WTC11 (cell line): ENCODE data around the gene ARHGAP26. TPM values are rescaled to one million over a fixed set of nuclear protein-coding genes. Genes with fewer than 3 reads are reported as not detected.

Source experiments
- ATAC-seq: fragments of 200-7000 bp; cut with Tn5 transposase; 2 replicates; pipeline ENCODE4 v1.10.0; 2021; ENCODE audit warnings: mild to moderate bottlenecking, moderate library complexity
- CTCF ChIA-PET: fragments of 300-600 bp; sonication (Branson Sonifier 250); formaldehyde crosslinking; loops from one replicate; lab custom pipeline; 2021; ENCODE audit warnings: antibody characterized with exemption; lab: Charles Lee
- POLR2A ChIA-PET: fragments of 350-600 bp; sonication (Branson Sonifier 250); formaldehyde crosslinking; loops from one replicate; lab custom pipeline; 2021; ENCODE audit warnings: antibody characterized with exemption; lab: Charles Lee
- DNase-seq: peaks from one replicate; pipeline ENCODE4 v3.0.0; 2021; ENCODE audit warnings: low spot score
- H3K27ac Mint-ChIP-seq: 2 replicates; pipeline ENCODE4 v1.8.0; 2021; ENCODE audit warnings: mixed read lengths
- H3K27me3 Mint-ChIP-seq: 2 replicates; pipeline ENCODE4 v1.8.0; 2021; ENCODE audit warnings: low read depth, mild to moderate bottlenecking, moderate library complexity, mixed read lengths
- H3K36me3 Mint-ChIP-seq: 2 replicates; pipeline ENCODE4 v1.8.0; 2021; ENCODE audit warnings: mixed read lengths
- H3K4me1 Mint-ChIP-seq: 2 replicates; pipeline ENCODE4 v1.8.0; 2022; ENCODE audit warnings: mixed read lengths
- H3K4me3 Mint-ChIP-seq: 2 replicates; pipeline ENCODE4 v1.8.0; 2021; ENCODE audit warnings: mild to moderate bottlenecking, moderate library complexity, mixed read lengths
- H3K9me3 Mint-ChIP-seq: 2 replicates; pipeline ENCODE4 v1.8.0; 2021; ENCODE audit warnings: mixed read lengths
- CREB1 ChIP-seq: sonication (generic); formaldehyde crosslinking; IDR thresholded peaks from 2 replicates; pipeline ENCODE4 v1.8.0; 2023; ENCODE audit warnings: mild to moderate bottlenecking, missing genetic modification reagents
- FOXP1 ChIP-seq: sonication (generic); formaldehyde crosslinking; IDR thresholded peaks from 2 replicates; pipeline ENCODE4 v1.8.0; 2022; ENCODE audit warnings: missing genetic modification reagents, mild to moderate bottlenecking, moderate library complexity, borderline replicate concordance
- HMGA2 ChIP-seq: fragments of 250-450 bp; sonication (Bioruptor Pico); IDR thresholded peaks from 2 replicates; pipeline ENCODE4 v1.4.0; 2021; ENCODE audit warnings: mild to moderate bottlenecking, moderate library complexity
- NFE2L1 ChIP-seq: sonication (generic); formaldehyde crosslinking; IDR thresholded peaks from 2 replicates; pipeline ENCODE4 v1.8.1; 2023; ENCODE audit warnings: missing genetic modification reagents
- NR3C1 ChIP-seq: sonication (generic); formaldehyde crosslinking; conservative IDR thresholded peaks from 2 replicates; pipeline ENCODE4 v1.8.1; 2023; ENCODE audit warnings: low read depth, mild to moderate bottlenecking, missing genetic modification reagents
- OVOL2 ChIP-seq: fragments of 250-450 bp; sonication (Bioruptor Pico); IDR thresholded peaks from 2 replicates; pipeline ENCODE4 v1.9.0; 2021; ENCODE audit warnings: mild to moderate bottlenecking, borderline replicate concordance
- PRRX2 ChIP-seq: fragments of 250-450 bp; sonication (Bioruptor Pico); IDR thresholded peaks from 2 replicates; pipeline ENCODE4 v1.8.0; 2021; ENCODE audit warnings: mild to moderate bottlenecking
- RORB ChIP-seq: fragments of 250-450 bp; sonication (Bioruptor Pico); IDR thresholded peaks from 2 replicates; pipeline ENCODE4 v1.9.0; 2021; ENCODE audit warnings: mild to moderate bottlenecking
- SMAD3 ChIP-seq: sonication (generic); formaldehyde crosslinking; IDR thresholded peaks from 2 replicates; pipeline ENCODE4 v1.8.0; 2022; ENCODE audit warnings: missing genetic modification reagents, mild to moderate bottlenecking, borderline replicate concordance
- SP1 ChIP-seq: sonication (generic); formaldehyde crosslinking; conservative IDR thresholded peaks from 2 replicates; pipeline ENCODE4 v1.8.1; 2022; ENCODE audit warnings: missing genetic modification reagents
- TEAD1 ChIP-seq: sonication (generic); formaldehyde crosslinking; IDR thresholded peaks from 2 replicates; pipeline ENCODE4 v1.8.0; 2022; ENCODE audit warnings: mild to moderate bottlenecking, missing genetic modification reagents
- ZNF671 ChIP-seq: fragments of 250-450 bp; sonication (Bioruptor Pico); IDR thresholded peaks from 2 replicates; pipeline ENCODE4 v1.8.0; 2021; ENCODE audit warnings: mild to moderate bottlenecking
- total RNA-seq: library from RNA; stranded (reverse); gene quantifications from 3 replicates; pipeline ENCODE4 v1.2.3, GENCODE V29; 2021
- TF ChIP-seq, protein P1 (sequence below): sonication (generic); formaldehyde crosslinking; IDR thresholded peaks from 2 replicates; pipeline ENCODE4 v1.8.1; 2023; ENCODE audit warnings: mild to moderate bottlenecking, missing genetic modification reagents, borderline replicate concordance
- TF ChIP-seq, protein P2 (sequence below): fragments of 250-450 bp; sonication (Bioruptor Pico); IDR thresholded peaks from 2 replicates; pipeline ENCODE4 v2.1.2; 2022; ENCODE audit warnings: mild to moderate bottlenecking, moderate library complexity
- TF ChIP-seq, protein P3 (sequence below): fragments of 250-450 bp; sonication (Bioruptor Pico); conservative IDR thresholded peaks from 2 replicates; pipeline ENCODE4 v1.9.0; 2021; ENCODE audit warnings: mild to moderate bottlenecking
- TF ChIP-seq, protein P4 (sequence below): sonication (generic); formaldehyde crosslinking; IDR thresholded peaks from 2 replicates; pipeline ENCODE4 v1.8.1; 2023; ENCODE audit warnings: mild to moderate bottlenecking, moderate library complexity, missing genetic modification reagents
- TF ChIP-seq, protein P5 (sequence below): sonication (generic); formaldehyde crosslinking; conservative IDR thresholded peaks from 2 replicates; pipeline ENCODE4 v1.8.1; 2022; ENCODE audit warnings: mild to moderate bottlenecking, missing genetic modification reagents
- TF ChIP-seq, protein P6 (sequence below): sonication (generic); formaldehyde crosslinking; IDR thresholded peaks from 2 replicates; pipeline ENCODE4 v1.8.1; 2023; ENCODE audit warnings: mild to moderate bottlenecking, missing genetic modification reagents, moderate library complexity
- TF ChIP-seq, protein P7 (sequence below): sonication (generic); formaldehyde crosslinking; IDR thresholded peaks from 2 replicates; pipeline ENCODE4 v1.8.0; 2022; ENCODE audit warnings: mild to moderate bottlenecking, missing genetic modification reagents

The ARHGAP26 gene
- total RNA-seq, 1 experiment from 2014 or later: 22.3 TPM

DNA sequence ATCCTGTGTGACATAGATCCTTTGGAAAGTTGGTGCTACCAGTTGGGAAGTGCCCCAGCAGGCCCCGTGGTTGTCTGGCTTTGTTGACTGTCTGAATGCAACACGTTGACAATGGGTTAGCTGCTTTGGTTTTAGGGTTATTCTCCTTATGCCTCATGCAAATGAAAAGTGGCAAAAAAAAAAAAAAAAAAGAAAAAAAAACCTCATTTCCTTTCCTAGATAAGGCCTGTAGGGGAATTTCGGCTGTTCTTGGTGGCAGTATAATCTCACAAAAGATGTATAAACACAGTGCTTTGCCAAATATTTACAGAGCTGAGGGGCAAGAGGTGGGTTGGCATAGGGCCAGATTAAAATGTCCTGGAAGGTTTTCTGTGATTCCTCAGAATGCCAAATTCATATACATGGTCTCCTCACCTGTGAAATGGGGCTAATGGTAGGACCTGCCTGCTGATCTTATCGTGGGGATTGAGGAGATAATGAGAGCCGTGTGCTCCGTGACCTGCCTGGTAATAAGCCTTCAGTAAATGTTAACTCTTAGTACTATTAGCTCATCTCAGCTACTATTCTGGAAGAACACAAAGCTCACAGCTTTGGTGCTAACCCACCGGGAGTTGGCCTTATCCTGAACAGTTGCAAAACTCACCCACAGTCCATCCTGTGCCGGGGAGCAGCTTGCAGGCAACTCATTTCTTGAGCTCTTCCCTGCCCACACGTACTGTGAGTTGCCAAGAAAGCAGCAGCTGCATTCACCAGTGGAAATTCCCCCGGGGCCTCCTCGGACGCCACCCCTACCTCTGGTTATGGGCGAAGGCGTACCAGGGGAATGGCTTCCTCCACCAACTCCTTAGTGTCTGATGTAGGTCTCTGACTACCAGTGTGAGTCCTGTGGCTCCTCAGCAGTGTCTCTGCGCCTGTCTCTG lies 413.0 kb downstream of the ARHGAP26 start (continued):
- no peak for TF ChIP-seq SMAD3 (CRISPR knock-in tag)
- TF ChIP-seq, protein P1, sequence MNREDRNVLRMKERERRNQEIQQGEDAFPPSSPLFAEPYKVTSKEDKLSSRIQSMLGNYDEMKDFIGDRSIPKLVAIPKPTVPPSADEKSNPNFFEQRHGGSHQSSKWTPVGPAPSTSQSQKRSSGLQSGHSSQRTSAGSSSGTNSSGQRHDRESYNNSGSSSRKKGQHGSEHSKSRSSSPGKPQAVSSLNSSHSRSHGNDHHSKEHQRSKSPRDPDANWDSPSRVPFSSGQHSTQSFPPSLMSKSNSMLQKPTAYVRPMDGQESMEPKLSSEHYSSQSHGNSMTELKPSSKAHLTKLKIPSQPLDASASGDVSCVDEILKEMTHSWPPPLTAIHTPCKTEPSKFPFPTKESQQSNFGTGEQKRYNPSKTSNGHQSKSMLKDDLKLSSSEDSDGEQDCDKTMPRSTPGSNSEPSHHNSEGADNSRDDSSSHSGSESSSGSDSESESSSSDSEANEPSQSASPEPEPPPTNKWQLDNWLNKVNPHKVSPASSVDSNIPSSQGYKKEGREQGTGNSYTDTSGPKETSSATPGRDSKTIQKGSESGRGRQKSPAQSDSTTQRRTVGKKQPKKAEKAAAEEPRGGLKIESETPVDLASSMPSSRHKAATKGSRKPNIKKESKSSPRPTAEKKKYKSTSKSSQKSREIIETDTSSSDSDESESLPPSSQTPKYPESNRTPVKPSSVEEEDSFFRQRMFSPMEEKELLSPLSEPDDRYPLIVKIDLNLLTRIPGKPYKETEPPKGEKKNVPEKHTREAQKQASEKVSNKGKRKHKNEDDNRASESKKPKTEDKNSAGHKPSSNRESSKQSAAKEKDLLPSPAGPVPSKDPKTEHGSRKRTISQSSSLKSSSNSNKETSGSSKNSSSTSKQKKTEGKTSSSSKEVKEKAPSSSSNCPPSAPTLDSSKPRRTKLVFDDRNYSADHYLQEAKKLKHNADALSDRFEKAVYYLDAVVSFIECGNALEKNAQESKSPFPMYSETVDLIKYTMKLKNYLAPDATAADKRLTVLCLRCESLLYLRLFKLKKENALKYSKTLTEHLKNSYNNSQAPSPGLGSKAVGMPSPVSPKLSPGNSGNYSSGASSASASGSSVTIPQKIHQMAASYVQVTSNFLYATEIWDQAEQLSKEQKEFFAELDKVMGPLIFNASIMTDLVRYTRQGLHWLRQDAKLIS (CRISPR knock-in tag): no peak
- TF ChIP-seq, protein P2, sequence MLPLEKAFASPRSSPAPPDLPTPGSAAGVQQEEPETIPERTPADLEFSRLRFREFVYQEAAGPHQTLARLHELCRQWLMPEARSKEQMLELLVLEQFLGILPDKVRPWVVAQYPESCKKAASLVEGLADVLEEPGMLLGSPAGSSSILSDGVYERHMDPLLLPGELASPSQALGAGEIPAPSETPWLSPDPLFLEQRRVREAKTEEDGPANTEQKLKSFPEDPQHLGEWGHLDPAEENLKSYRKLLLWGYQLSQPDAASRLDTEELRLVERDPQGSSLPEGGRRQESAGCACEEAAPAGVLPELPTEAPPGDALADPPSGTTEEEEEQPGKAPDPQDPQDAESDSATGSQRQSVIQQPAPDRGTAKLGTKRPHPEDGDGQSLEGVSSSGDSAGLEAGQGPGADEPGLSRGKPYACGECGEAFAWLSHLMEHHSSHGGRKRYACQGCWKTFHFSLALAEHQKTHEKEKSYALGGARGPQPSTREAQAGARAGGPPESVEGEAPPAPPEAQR (CRISPR knock-in tag): no peak

DNA sequence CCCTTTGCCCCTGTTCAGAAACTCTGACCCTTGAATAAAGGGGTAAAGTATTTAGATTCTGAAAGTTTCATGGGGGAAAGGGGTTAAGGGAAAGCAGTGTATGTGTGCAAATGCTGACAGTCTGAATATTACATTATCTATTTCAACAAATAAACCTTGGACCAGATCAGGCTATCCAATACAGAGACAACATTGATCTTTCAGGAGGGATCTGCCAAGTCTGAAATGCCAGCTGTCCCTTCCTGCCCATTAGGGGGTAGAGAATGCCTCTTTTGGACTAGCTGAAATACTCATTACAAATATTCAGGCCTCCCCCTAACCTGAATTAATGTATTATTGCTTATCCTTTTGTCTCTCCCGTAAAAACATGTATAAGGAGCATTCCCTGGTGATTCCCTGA lies 413.8 kb downstream of the ARHGAP26 start:
- ChIA-PET CTCF (no interaction called here), POLR2A (no interaction called here)
- Mint-ChIP-seq H3K4me1 (peaks cover 4% of the 10 kb centered on the region; the same call in 1 of the 2 replicates), H3K4me3 (no peak overlapping the region), H3K27me3 (no peaks in the 10 kb centered on the region), H3K36me3 (peaks cover 7% of the 10 kb centered on the region), H3K9me3 (peaks cover 4% of the 10 kb centered on the region), H3K27ac (no peak overlapping the region)
- no peak for DNase-seq
- no peak for ATAC-seq
- TF ChIP-seq ZNF671 (CRISPR knock-in tag) (no peak), CREB1 (CRISPR knock-in tag) (no peak), SP1 (CRISPR knock-in tag) (no peak), OVOL2 (no peak)

DNA sequence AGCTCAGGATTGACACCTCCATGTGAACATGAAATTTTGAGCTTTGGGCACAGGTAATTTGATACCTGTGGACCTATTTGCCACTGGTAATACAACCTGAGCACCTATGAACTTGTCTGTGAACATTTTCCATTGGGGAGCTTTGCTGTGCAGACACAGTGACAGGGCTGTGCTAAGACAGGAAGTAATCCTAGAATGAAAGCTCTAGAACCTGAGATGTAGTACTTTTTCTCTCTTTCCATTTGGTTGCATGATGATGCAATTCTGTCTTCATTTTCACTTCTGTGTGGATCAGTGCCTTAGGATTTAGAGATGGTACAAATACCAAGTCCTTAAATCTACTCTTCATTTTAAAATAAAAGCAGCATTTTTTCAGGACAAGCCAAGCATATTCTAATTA lies 416.4 kb downstream of the ARHGAP26 start:
- no peaks in the 10 kb centered on the region for H3K27me3 Mint-ChIP-seq
- no peaks in the 10 kb centered on the region for H3K36me3 Mint-ChIP-seq
- H3K4me3 Mint-ChIP-seq: no peak overlapping the region
- DNase-seq: no peak
- H3K27ac Mint-ChIP-seq: no peak overlapping the region
- POLR2A ChIA-PET: no interaction called here
- H3K9me3 Mint-ChIP-seq: no peaks in the 10 kb centered on the region
- peaks cover 4% of the 10 kb centered on the region; the same call in 1 of the 2 replicates for H3K4me1 Mint-ChIP-seq
- no peak for ATAC-seq
- CTCF ChIA-PET: interaction anchor here (1.1 to 1.3 kb wide), 2 partner anchors 22 to 956 kb away, joined by 3 to 4 read pairs; no protein-coding TSS in a partner anchor
- TF ChIP-seq, protein P3, sequence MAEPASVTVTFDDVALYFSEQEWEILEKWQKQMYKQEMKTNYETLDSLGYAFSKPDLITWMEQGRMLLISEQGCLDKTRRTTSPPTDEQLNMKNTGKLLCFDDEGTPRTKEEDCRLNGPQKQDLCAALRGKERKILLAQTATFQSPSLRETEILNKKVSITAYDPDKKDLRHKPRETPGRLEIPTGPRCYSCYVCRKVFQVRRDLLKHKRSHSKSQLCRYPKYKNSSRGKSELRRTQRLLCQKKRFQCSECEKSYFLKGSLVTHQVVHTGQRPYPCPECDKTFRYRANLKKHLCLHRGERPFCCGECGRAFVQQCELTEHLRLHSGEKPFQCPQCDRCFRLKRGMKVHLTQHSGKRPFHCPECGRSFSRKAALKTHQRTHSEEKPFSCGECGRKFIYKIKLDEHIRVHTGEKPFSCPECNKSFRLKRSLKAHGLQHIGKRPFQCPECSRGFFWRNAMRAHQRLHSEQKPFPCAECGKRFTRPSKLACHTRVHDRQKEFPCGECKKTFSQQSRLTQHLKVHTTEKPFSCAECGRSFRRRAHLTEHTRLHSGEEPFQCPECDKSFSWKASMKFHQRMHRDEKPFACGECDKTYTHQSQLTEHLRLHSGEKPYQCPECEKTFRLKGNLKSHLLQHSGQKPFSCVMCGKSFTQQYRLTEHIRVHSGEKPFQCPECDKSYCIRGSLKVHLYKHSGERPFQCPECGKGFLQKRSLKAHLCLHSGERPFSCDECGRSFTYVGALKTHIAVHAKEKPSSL (CRISPR knock-in tag): no peak
- TF ChIP-seq, protein P4, sequence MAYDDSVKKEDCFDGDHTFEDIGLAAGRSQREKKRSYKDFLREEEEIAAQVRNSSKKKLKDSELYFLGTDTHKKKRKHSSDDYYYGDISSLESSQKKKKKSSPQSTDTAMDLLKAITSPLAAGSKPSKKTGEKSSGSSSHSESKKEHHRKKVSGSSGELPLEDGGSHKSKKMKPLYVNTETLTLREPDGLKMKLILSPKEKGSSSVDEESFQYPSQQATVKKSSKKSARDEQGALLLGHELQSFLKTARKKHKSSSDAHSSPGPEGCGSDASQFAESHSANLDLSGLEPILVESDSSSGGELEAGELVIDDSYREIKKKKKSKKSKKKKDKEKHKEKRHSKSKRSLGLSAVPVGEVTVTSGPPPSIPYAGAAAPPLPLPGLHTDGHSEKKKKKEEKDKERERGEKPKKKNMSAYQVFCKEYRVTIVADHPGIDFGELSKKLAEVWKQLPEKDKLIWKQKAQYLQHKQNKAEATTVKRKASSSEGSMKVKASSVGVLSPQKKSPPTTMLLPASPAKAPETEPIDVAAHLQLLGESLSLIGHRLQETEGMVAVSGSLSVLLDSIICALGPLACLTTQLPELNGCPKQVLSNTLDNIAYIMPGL (CRISPR knock-in tag): no peak
- TF ChIP-seq FOXP1 (CRISPR knock-in tag) (no peak), PRRX2 (CRISPR knock-in tag) (no peak), RORB (CRISPR knock-in tag) (no peak), NFE2L1 (CRISPR knock-in tag) (no peak), HMGA2 (CRISPR knock-in tag) (no peak), NR3C1 (no peak), TEAD1 (CRISPR knock-in tag) (no peak)
- TF ChIP-seq, protein P5, sequence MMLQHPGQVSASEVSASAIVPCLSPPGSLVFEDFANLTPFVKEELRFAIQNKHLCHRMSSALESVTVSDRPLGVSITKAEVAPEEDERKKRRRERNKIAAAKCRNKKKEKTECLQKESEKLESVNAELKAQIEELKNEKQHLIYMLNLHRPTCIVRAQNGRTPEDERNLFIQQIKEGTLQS (CRISPR knock-in tag): no peak
- TF ChIP-seq, protein P6, sequence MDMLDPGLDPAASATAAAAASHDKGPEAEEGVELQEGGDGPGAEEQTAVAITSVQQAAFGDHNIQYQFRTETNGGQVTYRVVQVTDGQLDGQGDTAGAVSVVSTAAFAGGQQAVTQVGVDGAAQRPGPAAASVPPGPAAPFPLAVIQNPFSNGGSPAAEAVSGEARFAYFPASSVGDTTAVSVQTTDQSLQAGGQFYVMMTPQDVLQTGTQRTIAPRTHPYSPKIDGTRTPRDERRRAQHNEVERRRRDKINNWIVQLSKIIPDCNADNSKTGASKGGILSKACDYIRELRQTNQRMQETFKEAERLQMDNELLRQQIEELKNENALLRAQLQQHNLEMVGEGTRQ (CRISPR knock-in tag): no peak
- TF ChIP-seq, protein P7, sequence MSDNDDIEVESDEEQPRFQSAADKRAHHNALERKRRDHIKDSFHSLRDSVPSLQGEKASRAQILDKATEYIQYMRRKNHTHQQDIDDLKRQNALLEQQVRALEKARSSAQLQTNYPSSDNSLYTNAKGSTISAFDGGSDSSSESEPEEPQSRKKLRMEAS (CRISPR knock-in tag): no peak
